Panc1 (cell line): ENCODE results near the gene BTC.

Source experiments
- CTCF ChIP-seq: fragments of 450-650 bp; IDR thresholded peaks from 2 replicates; pipeline ENCODE4 v1.5.1; 2017; ENCODE audit warnings: mild to moderate bottlenecking
- POLR2AphosphoS5 ChIP-seq: IDR thresholded peaks from 2 replicates; pipeline ENCODE4 v1.6.1; 2012; ENCODE audit warnings: mild to moderate bottlenecking, low read depth, low read length, moderate library complexity
- REST ChIP-seq, 2 experiments: IDR thresholded peaks; 2 replicates each; pipeline ENCODE4 v1.6.1; 2011 to 2012; ENCODE audit warnings: low read depth in 2 of 2, control low read depth in 1 of 2, low read length in 1 of 2, mild to moderate bottlenecking in 1 of 2, moderate library complexity in 1 of 2; ENCODE audit not compliant: insufficient read depth in 1 of 2
- SIN3A ChIP-seq: IDR thresholded peaks from 2 replicates; pipeline ENCODE4 v1.6.1; 2012; ENCODE audit warnings: low read depth, mild to moderate bottlenecking, low read length, moderate library complexity, borderline replicate concordance; ENCODE audit not compliant: insufficient read depth
- TCF7L2 ChIP-seq: IDR thresholded peaks from 2 replicates; pipeline ENCODE4 v1.6.1; 2011; ENCODE audit warnings: mild to moderate bottlenecking, low read depth, low read length, inconsistent platforms

GRCh38 chr4:74805601-74806000 lies 11.3 kb upstream of the BTC start:
- no peak; the same call in 1 of the 2 replicates for TF ChIP-seq CTCF
- no peak for TF ChIP-seq TCF7L2
- TF ChIP-seq POLR2AphosphoS5 = no peak
- no peak for TF ChIP-seq SIN3A
- TF ChIP-seq REST (IDR thresholded peaks at IDR 0.05; ENCODE audit: insufficient read depth in 1 of 2, low read depth in 2 of 2, low read length in 1 of 2) = no peak
